ENCODE results near the gene SLC35A3. TPM values are rescaled to one million over a fixed set of nuclear protein-coding genes. Genes with fewer than 3 reads are reported as not detected.

SLC35A3 gene
- total RNA-seq, 1 donor = 24.6 TPM

DNA sequence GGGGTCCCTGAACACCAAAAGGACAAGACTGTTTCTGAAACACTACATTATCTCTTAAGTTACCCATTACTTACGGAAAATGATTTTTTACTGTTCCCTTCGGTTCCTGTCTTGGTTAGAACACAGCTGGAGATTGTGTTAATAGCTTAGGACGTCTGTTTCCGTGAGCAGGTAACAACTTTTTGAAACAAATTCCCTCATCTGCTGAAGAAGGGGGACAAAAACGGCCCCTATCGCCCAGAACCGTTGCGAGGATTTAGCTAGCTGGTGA, 67.8 kb downstream of the SLC35A3 start:
- Histone ChIP-seq H2AFZ (ENCODE audit: low read length) (peak overlapping the region; percentile 92), H3K4me1 (ENCODE audit: insufficient read depth, low read length) (peaks cover 17% of the 10 kb centered on the region), H3K4me3 (ENCODE audit: insufficient read depth, low read length) (peak overlapping the region; percentile 97), H3K36me3 (ENCODE audit: insufficient read depth, low read length) (no peaks in the 10 kb centered on the region), H4K20me1 (ENCODE audit: insufficient read depth, low read length) (peaks cover 16% of the 10 kb centered on the region), H3K27ac (ENCODE audit: low read depth, low read length) (peak overlapping the region; percentile 93), H3K79me2 (ENCODE audit: insufficient read depth, low read length) (peaks cover 58% of the 10 kb centered on the region), H3K9me3 (ENCODE audit: low read depth, low read length) (no peaks in the 10 kb centered on the region), H3K27me3 (ENCODE audit: insufficient read depth, low read length) (no peaks in the 10 kb centered on the region), H3K4me2 (ENCODE audit: insufficient read depth, low read length) (peak overlapping the region; percentile 92)
- TF ChIP-seq, protein P1, sequence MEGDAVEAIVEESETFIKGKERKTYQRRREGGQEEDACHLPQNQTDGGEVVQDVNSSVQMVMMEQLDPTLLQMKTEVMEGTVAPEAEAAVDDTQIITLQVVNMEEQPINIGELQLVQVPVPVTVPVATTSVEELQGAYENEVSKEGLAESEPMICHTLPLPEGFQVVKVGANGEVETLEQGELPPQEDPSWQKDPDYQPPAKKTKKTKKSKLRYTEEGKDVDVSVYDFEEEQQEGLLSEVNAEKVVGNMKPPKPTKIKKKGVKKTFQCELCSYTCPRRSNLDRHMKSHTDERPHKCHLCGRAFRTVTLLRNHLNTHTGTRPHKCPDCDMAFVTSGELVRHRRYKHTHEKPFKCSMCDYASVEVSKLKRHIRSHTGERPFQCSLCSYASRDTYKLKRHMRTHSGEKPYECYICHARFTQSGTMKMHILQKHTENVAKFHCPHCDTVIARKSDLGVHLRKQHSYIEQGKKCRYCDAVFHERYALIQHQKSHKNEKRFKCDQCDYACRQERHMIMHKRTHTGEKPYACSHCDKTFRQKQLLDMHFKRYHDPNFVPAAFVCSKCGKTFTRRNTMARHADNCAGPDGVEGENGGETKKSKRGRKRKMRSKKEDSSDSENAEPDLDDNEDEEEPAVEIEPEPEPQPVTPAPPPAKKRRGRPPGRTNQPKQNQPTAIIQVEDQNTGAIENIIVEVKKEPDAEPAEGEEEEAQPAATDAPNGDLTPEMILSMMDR (IDR thresholded peaks at IDR 0.05; ENCODE audit: extremely low read depth, low read depth, low read length) = no peak
- no peak for DNase-seq (ENCODE audit: insufficient read length, low spot score, missing footprints)

DNA sequence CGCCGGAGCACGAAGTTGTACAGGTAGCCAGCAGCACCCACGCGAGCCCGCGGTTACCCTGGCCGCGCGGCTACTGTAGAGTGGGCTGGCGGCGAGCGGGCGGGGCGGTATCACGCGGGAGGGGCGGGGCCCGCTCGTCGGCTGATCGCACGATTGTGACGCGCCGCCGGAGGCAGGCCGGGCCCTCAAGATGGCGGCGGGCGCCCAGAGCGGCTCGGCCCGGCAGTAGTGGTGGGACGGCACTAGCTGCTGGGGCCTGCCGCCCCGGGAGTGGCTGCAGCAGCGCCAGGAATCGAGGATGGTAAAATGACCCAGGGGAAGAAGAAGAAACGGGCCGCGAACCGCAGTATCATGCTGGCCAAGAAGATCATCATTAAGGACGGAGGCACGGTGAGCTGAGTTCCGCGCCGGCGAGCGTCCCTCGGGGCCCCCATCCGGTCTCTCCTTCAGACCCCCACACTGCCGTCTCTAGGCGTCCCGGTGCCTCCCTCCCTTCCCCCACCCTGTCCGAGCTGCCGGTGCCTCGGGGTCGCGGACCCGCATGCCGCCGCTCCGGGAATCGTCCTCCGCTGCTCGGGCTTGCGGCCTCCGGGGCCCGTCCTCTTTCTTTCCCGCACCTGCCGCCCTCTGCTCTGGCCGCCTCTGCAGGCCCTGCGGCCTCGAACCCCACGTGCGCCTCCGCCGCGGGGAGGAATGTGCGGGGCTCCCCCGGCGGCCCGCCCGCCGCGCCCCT, 68.3 kb downstream of the SLC35A3 start:
- TF ChIP-seq, protein P1 (IDR thresholded peaks at IDR 0.05; ENCODE audit: extremely low read depth, low read depth, low read length) = no peak
- Histone ChIP-seq H2AFZ (ENCODE audit: low read length) (peak overlapping the region; percentile 93), H3K27me3 (ENCODE audit: insufficient read depth, low read length) (no peaks in the 10 kb centered on the region), H3K27ac (ENCODE audit: low read depth, low read length) (peak overlapping the region; percentile 93), H3K4me2 (ENCODE audit: insufficient read depth, low read length) (peak overlapping the region; percentile 92), H3K79me2 (ENCODE audit: insufficient read depth, low read length) (peaks cover 63% of the 10 kb centered on the region), H3K4me3 (ENCODE audit: insufficient read depth, low read length) (peak overlapping the region; percentile 97), H4K20me1 (ENCODE audit: insufficient read depth, low read length) (peaks cover 21% of the 10 kb centered on the region), H3K4me1 (ENCODE audit: insufficient read depth, low read length) (peaks cover 17% of the 10 kb centered on the region), H3K9me3 (ENCODE audit: low read depth, low read length) (no peaks in the 10 kb centered on the region), H3K36me3 (ENCODE audit: insufficient read depth, low read length) (no peaks in the 10 kb centered on the region)
- peak; percentile 98 for DNase-seq (ENCODE audit: insufficient read length, low spot score, missing footprints)

DNA sequence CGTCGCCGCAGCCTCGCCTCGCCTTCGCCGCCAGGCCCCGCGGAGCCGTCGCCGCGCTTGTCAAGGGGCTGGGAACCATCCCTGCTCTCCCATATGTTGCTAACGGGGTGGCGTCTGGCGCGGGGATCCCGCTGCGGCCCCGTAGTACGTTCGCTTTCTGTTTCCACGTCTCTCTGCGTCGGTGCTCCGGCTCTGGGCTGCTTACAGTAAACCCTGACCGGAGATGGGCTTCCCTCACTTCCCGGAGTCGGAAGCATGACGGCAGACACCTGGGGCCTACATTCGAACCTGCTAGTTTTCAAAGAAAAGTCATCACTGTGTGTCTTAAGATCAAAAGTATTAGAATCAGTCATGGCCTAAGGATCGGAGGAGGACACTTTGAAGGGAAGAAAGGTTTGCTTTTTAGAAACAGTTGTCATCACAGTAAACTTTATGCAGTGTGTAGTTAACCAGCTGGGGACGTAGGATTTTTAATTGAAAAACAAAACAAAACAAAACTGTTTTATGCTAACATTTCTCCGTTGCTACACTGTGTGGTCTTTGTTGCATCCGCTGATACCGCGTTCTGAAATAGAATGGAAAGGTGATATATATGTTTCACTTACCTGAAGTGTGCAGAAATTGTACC, 69.0 kb downstream of the SLC35A3 start:
- DNase-seq (ENCODE audit: insufficient read length, low spot score, missing footprints) = peak; percentile 81
- Histone ChIP-seq H3K36me3 (ENCODE audit: insufficient read depth, low read length) (no peaks in the 10 kb centered on the region), H3K27me3 (ENCODE audit: insufficient read depth, low read length) (no peaks in the 10 kb centered on the region), H3K79me2 (ENCODE audit: insufficient read depth, low read length) (peaks cover 70% of the 10 kb centered on the region), H3K9me3 (ENCODE audit: low read depth, low read length) (no peaks in the 10 kb centered on the region), H3K4me3 (ENCODE audit: insufficient read depth, low read length) (peak overlapping the region; percentile 97), H3K4me1 (ENCODE audit: insufficient read depth, low read length) (peaks cover 17% of the 10 kb centered on the region), H3K4me2 (ENCODE audit: insufficient read depth, low read length) (peak overlapping the region; percentile 92), H3K27ac (ENCODE audit: low read depth, low read length) (peak overlapping the region; percentile 93), H4K20me1 (ENCODE audit: insufficient read depth, low read length) (peaks cover 27% of the 10 kb centered on the region), H2AFZ (ENCODE audit: low read length) (peak overlapping the region; percentile 93)
- TF ChIP-seq, protein P1 (IDR thresholded peaks at IDR 0.05; ENCODE audit: extremely low read depth, low read depth, low read length) = no peak

DNA sequence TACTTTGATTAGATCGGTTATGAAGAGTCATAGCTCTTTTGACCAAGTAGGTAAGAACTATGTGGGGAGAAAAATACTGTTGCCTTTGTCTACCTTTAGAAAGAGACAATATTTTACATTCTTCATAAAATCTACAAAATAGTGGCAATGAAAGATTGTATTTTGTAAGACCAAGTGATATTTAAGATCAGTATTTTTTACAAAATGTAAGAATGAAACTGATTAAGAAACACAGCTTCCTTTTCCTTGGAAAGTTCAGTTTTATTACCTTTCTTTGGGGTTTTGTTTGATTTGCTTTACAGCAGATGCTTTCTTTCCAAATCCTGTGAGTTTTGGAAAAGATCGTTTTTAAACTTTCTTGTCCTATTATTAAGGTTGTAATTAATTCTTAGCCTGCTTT, 69.8 kb downstream of the SLC35A3 start:
- Histone ChIP-seq H3K36me3 (ENCODE audit: insufficient read depth, low read length) (no peaks in the 10 kb centered on the region), H3K4me2 (ENCODE audit: insufficient read depth, low read length) (peak overlapping the region; percentile 92), H3K27ac (ENCODE audit: low read depth, low read length) (peak overlapping the region; percentile 93), H4K20me1 (ENCODE audit: insufficient read depth, low read length) (peaks cover 27% of the 10 kb centered on the region), H3K4me1 (ENCODE audit: insufficient read depth, low read length) (peaks cover 17% of the 10 kb centered on the region), H3K79me2 (ENCODE audit: insufficient read depth, low read length) (peaks cover 78% of the 10 kb centered on the region), H3K4me3 (ENCODE audit: insufficient read depth, low read length) (peak overlapping the region; percentile 97), H3K27me3 (ENCODE audit: insufficient read depth, low read length) (no peaks in the 10 kb centered on the region), H3K9me3 (ENCODE audit: low read depth, low read length) (no peaks in the 10 kb centered on the region), H2AFZ (ENCODE audit: low read length) (no peak overlapping the region)
- DNase-seq (ENCODE audit: insufficient read length, low spot score, missing footprints) = peak; percentile 58
- TF ChIP-seq, protein P1 (IDR thresholded peaks at IDR 0.05; ENCODE audit: extremely low read depth, low read depth, low read length) = no peak

Measured in osteoblast (primary cell).